GM18519 (cell line): ENCODE data around the gene NT5C1B.

Source experiments
- ATAC-seq: cut with Tn5 transposase; IDR thresholded peaks from one replicate; pipeline ENCODE4 v1.9.1; 2021; ENCODE audit warnings: mild to moderate bottlenecking, moderate library complexity; ENCODE audit not compliant: unreplicated experiment, low FRiP score

Gene NT5C1B

GRCh38 chr2:18552351-18553077, 36.9 kb downstream of the NT5C1B start:
- no peak for ATAC-seq

- no peak for ATAC-seq
These were observed 37.7 kb downstream of the NT5C1B start for GRCh38 chr2:18551623-18552022.

- no peak for ATAC-seq
These were observed 38.2 kb downstream of the NT5C1B start for GRCh38 chr2:18551169-18551568.

DNA sequence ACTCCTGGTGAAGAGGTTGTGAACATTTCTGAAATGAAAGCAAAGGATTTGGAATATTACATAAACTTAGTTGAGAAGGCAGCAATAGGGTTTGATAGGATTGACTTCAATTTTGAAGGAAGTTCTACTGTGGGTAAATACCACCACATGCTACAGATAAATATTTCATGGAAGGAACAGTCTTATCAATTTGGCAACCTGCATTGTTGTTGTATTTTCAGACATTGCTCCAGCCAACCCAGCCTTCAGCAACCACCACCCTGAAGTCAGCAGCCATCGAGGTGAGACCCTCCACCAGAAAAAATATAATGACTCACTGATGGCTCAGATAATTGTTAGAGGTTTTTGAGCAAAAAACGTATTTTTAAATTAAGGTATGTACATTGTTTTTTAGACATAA, 38.9 kb downstream of the NT5C1B start:
- ATAC-seq, result no peak

DNA sequence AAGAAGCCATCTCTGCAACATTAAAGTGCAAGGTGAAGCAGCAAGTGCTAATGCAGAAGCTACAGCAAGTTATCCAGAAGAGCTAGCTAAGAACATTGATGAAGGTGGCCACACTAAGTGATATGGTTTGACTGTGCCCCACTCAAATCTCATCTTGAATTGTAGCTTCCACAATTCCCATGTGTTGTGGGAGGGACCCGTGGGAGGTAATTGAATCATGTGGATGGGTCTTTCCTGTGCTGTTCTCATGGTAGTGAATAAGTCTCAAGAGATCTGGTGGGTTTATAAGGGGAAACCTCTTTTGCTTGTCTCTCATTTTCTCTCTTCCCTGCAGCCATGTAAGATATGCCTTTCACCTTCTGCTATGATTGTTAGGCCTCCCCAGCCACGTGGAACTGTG, 40.3 kb downstream of the NT5C1B start:
- no peak for ATAC-seq

DNA sequence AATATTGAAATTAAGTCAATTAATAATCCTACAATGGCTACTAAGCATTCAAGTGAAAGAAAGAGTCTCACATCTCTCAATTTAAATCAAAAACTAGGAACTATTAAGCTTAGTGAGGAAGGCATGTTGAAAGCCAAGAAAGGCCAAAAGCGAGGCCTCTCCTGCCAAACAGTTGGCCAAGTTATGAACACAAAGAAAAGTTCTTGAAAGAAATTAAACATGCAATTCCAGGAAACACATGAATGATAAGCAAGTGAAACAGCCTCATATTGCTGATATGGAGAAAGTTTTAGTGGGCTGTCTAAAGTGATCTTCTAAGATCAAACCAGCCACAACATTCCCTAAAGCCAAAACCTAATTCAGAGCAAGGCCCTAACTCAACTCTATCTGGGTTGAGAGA, 40.7 kb downstream of the NT5C1B start:
- no peak for ATAC-seq

- ATAC-seq, result no peak
These were observed 42.8 kb downstream of the NT5C1B start for GRCh38 chr2:18546567-18546966.

DNA sequence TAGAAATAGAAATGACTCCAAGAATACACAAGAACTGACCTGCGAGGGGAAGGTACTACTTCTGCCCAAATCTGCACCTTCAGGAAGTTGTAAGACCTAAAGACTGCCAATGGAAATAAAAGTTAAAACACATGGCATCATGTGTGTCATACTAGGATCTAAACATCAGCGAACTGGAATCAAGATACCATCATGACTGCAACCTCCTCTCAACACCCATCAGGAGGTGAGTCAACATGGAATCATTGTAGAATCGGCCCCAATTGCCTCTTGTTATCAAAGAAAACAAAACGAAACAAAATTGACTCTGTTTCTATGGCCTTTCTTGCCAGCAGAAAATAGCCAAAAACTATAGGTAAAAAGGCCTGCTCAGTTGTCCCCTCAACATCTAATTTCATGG, 44.0 kb downstream of the NT5C1B start:
- ATAC-seq, result no peak

GRCh38 chr2:18544171-18544570, 45.2 kb downstream of the NT5C1B start:
- ATAC-seq, result no peak

GRCh38 chr2:18540872-18541271, 48.5 kb downstream of the NT5C1B start:
- ATAC-seq, result no peak

DNA sequence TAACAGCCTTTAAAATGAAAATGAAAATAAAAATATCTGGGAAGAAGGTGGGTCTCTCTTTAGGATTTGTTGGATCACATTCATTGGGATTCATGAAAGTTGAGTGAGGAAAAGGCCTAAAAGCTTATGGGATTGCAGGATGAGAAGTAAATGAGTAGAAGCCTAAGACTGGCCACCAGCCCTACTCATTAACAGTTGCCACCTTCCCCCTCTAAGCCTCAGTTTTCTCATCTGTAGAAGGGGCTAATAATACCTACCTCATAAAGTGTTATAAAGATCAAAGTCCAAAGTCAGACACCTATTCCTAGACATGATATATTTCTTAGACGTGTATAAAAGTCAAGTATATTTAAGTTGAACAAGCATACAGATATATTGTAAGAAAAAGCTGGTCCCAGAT, 52.7 kb downstream of the NT5C1B start:
- ATAC-seq, result no peak

DNA sequence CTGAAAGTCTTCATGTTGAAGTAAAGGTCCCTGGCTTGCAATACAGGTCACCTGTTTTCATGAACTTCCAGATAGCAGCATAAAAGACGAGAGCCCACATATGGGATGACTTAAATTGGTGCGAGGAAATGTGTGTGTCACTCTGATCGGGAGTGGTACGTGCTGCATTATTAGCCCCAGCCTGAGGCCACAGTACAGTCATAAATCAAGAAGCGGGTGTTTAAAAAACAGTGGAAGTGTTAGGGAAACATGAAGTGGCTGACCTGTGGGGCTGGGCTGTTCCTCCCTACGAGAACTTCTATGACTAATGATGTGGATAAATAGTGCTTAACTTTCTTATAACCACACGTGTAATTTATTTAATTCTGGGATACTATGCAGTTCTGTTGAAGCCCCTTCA, 53.3 kb downstream of the NT5C1B start:
- no peak for ATAC-seq

GRCh38 chr2:18531194-18531593, 58.2 kb downstream of the NT5C1B start:
- no peak for ATAC-seq

- ATAC-seq, result no peak
These were observed 61.5 kb downstream of the NT5C1B start for GRCh38 chr2:18527822-18528221.

- ATAC-seq, result no peak
These were observed 62.0 kb downstream of the NT5C1B start for GRCh38 chr2:18527326-18527725.

DNA sequence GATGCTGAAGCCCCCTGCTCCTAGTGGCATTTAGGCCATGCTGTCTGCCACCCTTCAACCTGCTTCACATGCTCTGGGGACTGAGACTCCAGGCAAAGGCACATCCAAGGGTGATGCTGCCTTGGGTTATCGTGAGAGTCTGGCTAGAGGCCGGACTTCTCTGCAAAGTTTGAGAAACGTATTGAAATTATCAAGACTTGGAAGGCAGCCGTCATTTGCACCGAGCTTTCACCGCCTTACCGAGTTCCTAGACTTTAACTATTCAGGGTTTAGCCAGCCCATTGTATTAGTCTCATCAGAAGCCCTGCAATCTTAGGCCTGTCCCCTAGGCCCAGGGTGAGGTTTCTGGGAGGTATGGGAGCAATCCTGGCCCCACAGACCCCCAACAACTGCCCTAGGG, 62.9 kb downstream of the NT5C1B start:
- no peak for ATAC-seq

GRCh38 chr2:18525852-18526251, 63.5 kb downstream of the NT5C1B start:
- ATAC-seq, result no peak

DNA sequence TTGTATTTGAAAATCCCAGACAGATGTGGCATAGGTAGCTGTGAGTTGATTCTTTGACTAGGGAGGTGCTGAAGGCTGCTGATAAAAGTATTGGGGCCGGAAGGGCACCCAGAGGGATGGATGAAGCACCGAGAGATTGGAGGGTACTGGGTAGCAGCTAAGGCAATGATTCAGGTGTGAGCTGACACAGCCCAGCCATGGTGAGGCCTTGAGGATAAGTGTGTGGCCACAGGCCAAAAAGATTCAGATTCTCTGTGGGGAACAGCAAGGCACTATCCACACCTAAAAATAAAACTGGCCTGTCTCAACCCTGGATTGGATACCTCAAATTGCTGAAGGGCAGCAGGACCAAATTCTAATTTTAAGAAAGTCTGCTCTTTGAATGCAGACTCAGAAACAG, 64.1 kb downstream of the NT5C1B start:
- ATAC-seq, result no peak

- ATAC-seq, result no peak
These were observed 66.8 kb downstream of the NT5C1B start for GRCh38 chr2:18522484-18523146.

GRCh38 chr2:18520451-18521425, 68.6 kb downstream of the NT5C1B start:
- ATAC-seq, result peak; percentile 82

DNA sequence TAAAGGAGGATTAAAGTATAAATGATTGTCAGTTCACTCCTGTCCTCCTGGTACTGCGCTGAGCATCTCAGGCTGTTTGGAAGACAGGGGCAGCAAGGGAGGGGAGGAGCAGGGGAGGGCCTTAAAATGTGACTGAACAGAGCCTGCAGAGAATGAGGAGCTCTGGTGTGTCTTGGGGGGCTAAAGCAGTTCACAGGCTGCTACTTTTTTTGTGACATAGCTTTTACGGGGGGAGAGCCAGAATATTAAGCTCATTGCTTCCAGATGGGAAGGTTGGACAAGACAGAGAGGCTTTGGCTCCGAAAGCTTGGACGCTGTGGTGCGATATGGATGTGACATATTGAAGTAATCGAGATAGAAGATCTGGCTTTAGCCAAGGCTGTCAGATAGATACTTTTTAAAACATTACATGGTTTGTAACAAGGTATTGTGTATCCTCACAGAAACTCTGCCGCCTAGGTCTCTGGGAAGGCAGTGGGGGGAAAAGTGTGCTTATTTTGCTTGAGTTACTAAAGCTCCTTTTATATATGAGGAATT, 69.4 kb downstream of the NT5C1B start:
- ATAC-seq, result no peak
